Loucy (cell line): ENCODE measurements around the gene ABHD12.

ENCODE experiments used
- H2AFZ ChIP-seq: fragments of 200-600 bp; sonication (generic); 2 replicates; pipeline ENCODE4 v1.6.0; 2016; ENCODE audit warnings: antibody characterized with exemption, mild to moderate bottlenecking, low read length, moderate library complexity
- H3F3A ChIP-seq: fragments of 200-600 bp; 2 replicates; pipeline ENCODE4 v1.6.0; 2016; ENCODE audit warnings: antibody characterized with exemption, low read depth, mild to moderate bottlenecking
- H3K27me3 ChIP-seq: fragments of 200-600 bp; sonication (generic); 2 replicates; pipeline ENCODE4 v1.6.1; 2014; ENCODE audit warnings: low read length, mild to moderate bottlenecking; ENCODE audit not compliant: insufficient read depth, poor library complexity, severe bottlenecking
- H3K36me3 ChIP-seq: fragments of 200-600 bp; sonication (generic); 2 replicates; pipeline ENCODE4 v1.6.1; 2016; ENCODE audit warnings: low read length; ENCODE audit not compliant: insufficient read depth
- H3K4me1 ChIP-seq: fragments of 200-600 bp; sonication (generic); 2 replicates; pipeline ENCODE4 v1.5.1; 2014; ENCODE audit warnings: low read length, mild to moderate bottlenecking; ENCODE audit not compliant: insufficient read depth, poor library complexity, severe bottlenecking
- H3K4me2 ChIP-seq: fragments of 200-600 bp; sonication (generic); 2 replicates; pipeline ENCODE4 v1.6.0; 2014; ENCODE audit warnings: antibody characterized with exemption, low read length, low read depth, mild to moderate bottlenecking; ENCODE audit not compliant: poor library complexity, severe bottlenecking
- H3K4me3 ChIP-seq: fragments of 200-600 bp; sonication (generic); 2 replicates; pipeline ENCODE4 v1.5.1; 2014; ENCODE audit warnings: low read length, mild to moderate bottlenecking, mixed read lengths; ENCODE audit not compliant: poor library complexity, severe bottlenecking
- H3K79me2 ChIP-seq: fragments of 200-600 bp; sonication (generic); 2 replicates; pipeline ENCODE4 v1.6.1; 2014; ENCODE audit warnings: low read length; ENCODE audit not compliant: insufficient read depth
- H3K9ac ChIP-seq: fragments of 200-600 bp; sonication (generic); 2 replicates; pipeline ENCODE4 v1.6.0; 2014; ENCODE audit warnings: mild to moderate bottlenecking, low read depth, low read length, moderate library complexity; ENCODE audit not compliant: poor library complexity, severe bottlenecking
- H3K9me2 ChIP-seq: fragments of 200-600 bp; sonication (generic); replicated peaks from 2 replicates; pipeline ENCODE4 v1.6.1; 2016; ENCODE audit warnings: low read depth, low read length, mixed read lengths
- H3K9me3 ChIP-seq: fragments of 200-600 bp; sonication (generic); 2 replicates; pipeline ENCODE4 v1.6.1; 2014; ENCODE audit warnings: mild to moderate bottlenecking, antibody characterized with exemption, low read length, low read depth; ENCODE audit not compliant: insufficient read depth
- H4K20me1 ChIP-seq: fragments of 200-600 bp; sonication (generic); 2 replicates; pipeline ENCODE4 v1.6.0; 2014; ENCODE audit warnings: antibody characterized with exemption, low read length, mild to moderate bottlenecking; ENCODE audit not compliant: insufficient read depth, poor library complexity, severe bottlenecking
- EZH2phosphoT487 ChIP-seq: fragments of 200-600 bp; IDR thresholded peaks from 2 replicates; pipeline ENCODE4 v1.6.1; 2018; ENCODE audit warnings: antibody characterized with exemption, mild to moderate bottlenecking, moderate library complexity, borderline replicate concordance
- TF ChIP-seq, protein P1 (sequence below): fragments of 200-600 bp; sonication (generic); conservative IDR thresholded peaks from 2 replicates; pipeline ENCODE4 v1.5.1; 2014; ENCODE audit warnings: mild to moderate bottlenecking, antibody characterized with exemption, low read length

Gene ABHD12

DNA sequence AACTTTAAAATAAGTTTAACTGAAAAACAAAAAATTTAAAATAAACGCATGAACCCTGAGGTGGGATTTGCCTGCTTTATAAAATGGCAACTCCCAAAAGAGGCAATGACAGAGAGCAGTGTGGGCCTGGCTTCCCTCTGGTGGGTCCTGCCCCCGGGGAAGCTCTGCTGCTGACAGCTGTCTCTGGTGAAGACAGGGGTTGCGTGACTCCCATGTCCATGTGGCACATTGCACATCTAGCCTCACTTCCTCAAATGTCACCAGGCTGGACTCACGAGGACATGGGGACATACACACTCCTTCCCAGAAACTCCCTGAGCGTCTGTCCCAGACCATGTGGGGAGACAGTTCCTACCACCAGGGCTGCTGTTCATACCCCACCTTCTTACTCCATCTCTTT, 66.2 kb downstream of the ABHD12 start:
- no peaks in the 10 kb centered on the region for H3F3A ChIP-seq
- H3K36me3 ChIP-seq = peaks cover 26% of the 10 kb centered on the region; the same call in 1 of the 2 replicates
- H2AFZ ChIP-seq = no peak overlapping the region
- TF ChIP-seq, protein P1, sequence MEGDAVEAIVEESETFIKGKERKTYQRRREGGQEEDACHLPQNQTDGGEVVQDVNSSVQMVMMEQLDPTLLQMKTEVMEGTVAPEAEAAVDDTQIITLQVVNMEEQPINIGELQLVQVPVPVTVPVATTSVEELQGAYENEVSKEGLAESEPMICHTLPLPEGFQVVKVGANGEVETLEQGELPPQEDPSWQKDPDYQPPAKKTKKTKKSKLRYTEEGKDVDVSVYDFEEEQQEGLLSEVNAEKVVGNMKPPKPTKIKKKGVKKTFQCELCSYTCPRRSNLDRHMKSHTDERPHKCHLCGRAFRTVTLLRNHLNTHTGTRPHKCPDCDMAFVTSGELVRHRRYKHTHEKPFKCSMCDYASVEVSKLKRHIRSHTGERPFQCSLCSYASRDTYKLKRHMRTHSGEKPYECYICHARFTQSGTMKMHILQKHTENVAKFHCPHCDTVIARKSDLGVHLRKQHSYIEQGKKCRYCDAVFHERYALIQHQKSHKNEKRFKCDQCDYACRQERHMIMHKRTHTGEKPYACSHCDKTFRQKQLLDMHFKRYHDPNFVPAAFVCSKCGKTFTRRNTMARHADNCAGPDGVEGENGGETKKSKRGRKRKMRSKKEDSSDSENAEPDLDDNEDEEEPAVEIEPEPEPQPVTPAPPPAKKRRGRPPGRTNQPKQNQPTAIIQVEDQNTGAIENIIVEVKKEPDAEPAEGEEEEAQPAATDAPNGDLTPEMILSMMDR = no peak
- no peak for TF ChIP-seq EZH2phosphoT487
- peaks cover 25% of the 10 kb centered on the region for H3K79me2 ChIP-seq
- H3K9ac ChIP-seq = no peak overlapping the region
- H3K27me3 ChIP-seq = no peaks in the 10 kb centered on the region
- peaks cover 8% of the 10 kb centered on the region for H3K4me1 ChIP-seq
- H3K9me2 ChIP-seq = no peaks in the 10 kb centered on the region
- no peaks in the 10 kb centered on the region for H3K9me3 ChIP-seq
- no peak overlapping the region for H3K4me3 ChIP-seq
- no peaks in the 10 kb centered on the region for H4K20me1 ChIP-seq
- H3K4me2 ChIP-seq = no peak overlapping the region

DNA sequence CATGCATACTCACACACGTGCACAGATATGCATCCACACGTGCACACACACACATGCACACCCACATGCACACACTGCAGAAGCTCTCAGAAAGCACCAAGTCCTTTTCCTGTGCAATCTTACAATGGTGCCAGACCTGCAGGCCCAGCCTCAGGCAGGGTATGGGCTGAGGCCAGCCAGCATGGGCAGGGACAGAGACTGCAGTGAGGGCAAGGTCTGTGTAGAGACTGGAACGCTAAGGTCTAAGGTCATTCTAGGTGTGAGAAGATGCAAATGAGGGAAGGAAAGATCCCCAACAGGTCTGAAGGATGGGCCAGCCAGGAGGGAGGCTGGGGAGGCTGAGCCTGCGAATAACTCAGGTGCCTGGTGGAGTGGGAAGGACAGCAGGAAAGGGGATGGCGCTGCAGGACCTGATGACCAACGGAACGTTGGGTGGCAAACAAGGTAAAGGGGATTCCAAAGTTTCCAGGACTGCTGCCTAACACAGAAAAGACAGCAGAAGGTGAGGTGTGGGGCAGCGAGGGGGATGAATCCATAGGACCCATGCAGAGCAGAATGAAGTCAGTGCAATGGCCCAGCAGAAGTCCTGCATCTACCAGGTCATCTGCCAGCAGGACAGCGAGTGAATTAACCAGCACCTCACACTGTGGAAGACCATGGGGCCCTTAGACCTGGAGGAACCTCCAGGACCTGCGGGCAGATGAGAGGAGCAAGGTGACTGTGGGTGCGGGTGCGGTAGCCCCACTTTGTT, 67.0 kb downstream of the ABHD12 start:
- Histone ChIP-seq H2AFZ (no peak overlapping the region), H4K20me1 (no peaks in the 10 kb centered on the region), H3K27me3 (no peaks in the 10 kb centered on the region), H3K4me2 (no peak overlapping the region), H3K79me2 (peaks cover 18% of the 10 kb centered on the region; the same call in 1 of the 2 replicates), H3K36me3 (peaks cover 26% of the 10 kb centered on the region; the same call in 1 of the 2 replicates), H3K9me2 (no peaks in the 10 kb centered on the region), H3K9me3 (no peaks in the 10 kb centered on the region), H3K9ac (no peak overlapping the region), H3K4me3 (no peak overlapping the region), H3F3A (no peaks in the 10 kb centered on the region), H3K4me1 (peaks cover 8% of the 10 kb centered on the region)
- TF ChIP-seq EZH2phosphoT487 = no peak
- TF ChIP-seq, protein P1 = no peak

DNA sequence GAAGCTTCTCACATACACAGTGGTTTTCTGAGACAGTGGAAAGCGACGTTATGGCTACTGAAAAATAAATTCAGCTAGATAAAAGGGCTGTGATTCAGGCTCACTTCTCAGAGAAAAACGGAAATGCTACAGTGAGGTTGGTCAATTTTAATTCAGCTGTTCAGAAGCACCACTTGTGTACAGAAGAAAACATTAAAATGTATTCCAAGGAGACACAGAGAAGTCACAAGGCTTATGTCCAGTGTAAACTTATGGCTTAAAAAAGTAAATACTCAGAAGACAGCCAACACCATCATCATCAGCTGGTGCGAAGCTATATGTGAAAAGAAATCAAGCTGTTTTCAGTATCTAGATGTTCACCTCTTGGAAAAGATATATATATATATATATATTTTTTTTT, 68.6 kb downstream of the ABHD12 start:
- peaks cover 26% of the 10 kb centered on the region; the same call in 1 of the 2 replicates for H3K36me3 ChIP-seq
- peaks cover 8% of the 10 kb centered on the region for H3K4me1 ChIP-seq
- no peaks in the 10 kb centered on the region for H4K20me1 ChIP-seq
- no peaks in the 10 kb centered on the region for H3K9me3 ChIP-seq
- H3F3A ChIP-seq = no peaks in the 10 kb centered on the region
- TF ChIP-seq, protein P1 = no peak
- no peak for TF ChIP-seq EZH2phosphoT487
- H2AFZ ChIP-seq = no peak overlapping the region
- no peaks in the 10 kb centered on the region for H3K27me3 ChIP-seq
- no peak overlapping the region for H3K9ac ChIP-seq
- H3K79me2 ChIP-seq = peaks cover 10% of the 10 kb centered on the region; the same call in 1 of the 2 replicates
- H3K4me2 ChIP-seq = no peak overlapping the region
- no peaks in the 10 kb centered on the region for H3K9me2 ChIP-seq
- H3K4me3 ChIP-seq = no peak overlapping the region
